GM19035 (cell line): ENCODE results near the gene NBPF3.

Source experiments
- ATAC-seq: cut with Tn5 transposase; IDR thresholded peaks from one replicate; pipeline ENCODE4 v1.9.1; 2021; ENCODE audit not compliant: unreplicated experiment

NBPF3 gene

DNA sequence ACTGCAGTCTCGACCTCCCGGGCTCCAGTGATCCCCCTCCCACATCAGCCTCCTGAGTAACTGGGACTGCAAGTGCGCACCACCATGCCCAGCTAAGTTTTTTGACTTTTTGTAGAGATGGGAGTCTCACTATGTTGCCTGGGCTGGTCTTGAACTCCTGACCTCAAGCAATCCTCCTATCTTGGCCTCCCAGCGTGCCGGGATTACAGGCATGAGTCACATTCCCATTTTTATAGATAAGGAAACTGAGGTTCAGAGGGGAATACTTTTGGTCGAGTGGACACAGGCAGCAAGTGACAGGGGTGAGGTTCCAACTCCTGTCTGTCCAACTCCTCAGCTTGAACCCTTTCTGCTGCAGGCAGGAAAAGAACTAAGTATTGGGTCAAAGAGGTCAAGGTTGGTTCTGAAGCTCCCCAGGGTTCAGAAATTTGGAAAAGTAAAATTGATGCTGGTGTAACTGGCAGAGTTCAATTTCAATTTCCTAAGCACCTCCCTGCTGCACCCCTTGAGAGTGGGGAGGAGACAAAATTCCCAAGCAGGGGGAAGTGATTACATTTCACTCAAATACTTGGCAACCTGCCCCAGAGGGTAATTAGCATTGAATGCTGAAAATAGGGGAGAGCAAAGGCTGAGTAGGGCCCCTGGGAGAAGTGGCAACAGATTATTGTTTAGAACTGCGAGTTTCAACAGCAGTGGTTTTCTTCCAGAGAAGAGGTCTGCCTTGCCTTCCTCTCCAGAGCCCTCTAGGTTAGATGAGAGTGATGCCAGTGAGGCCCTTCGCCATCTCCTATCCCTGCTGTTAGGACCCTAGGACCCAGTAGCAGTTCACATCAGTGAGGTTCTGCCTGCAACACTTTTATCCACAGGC lies 51.8 kb downstream of the NBPF3 start:
- ATAC-seq: no peak

DNA sequence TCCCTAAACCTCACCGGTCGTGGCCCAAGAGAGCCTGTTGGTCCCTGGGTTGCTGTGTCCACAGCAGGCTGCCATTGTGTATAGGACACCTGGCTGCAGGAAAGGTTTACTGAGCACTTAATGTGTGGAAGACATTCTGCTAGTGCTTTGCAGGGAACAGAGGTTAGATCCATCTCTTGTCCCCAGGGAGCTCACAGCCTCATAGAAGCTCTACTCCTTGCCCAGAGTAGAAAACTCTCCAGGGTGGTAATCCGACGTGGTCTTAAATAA lies 52.4 kb downstream of the NBPF3 start:
- ATAC-seq: no peak

DNA sequence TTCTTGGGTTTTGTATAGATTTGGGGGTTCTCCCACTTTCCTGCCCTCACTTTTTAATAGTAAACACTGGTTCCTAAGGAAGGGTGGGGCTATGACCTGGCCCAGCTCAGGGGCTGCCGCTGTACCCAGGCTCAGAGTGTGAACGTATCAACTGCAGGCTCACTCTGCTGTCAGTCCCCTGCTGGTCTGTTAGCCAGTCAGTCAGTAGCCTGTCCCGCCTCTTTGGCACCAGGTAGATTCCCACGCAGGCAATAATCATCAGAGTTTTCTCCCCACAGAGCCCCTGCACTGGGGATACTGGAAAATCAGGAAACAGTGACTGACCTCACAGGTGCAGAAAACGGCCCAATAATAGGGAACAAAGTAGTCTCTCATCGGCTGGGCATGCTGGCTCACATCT lies 54.3 kb downstream of the NBPF3 start:
- no peak for ATAC-seq

DNA sequence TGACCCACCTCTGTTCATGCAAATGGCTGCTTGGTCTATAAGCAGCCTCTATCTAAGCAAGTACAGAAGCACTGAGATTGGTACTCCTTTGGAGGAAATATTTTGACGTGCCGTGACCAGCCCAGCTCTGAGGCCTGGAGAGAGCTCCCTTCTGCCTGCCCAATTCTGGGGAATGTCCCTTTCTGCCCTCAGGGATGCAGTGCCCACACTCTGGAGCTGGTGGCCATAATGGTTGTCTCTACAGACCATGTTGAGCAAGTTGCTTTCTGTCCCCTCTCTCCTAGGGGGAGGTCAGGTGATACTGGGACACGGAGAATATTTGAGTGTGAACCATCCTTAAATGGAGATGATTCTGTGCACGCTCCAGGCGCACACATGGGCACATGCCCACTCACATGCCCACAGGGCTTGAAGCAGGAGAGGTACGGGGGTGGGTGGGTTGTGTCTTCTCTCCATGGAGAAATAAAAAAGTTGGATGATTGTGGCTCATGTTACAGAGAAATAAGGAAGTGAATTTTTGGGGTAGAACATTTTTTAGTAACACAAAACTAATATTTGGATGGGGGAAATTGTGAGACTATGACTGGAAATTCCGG lies 55.4 kb downstream of the NBPF3 start:
- ATAC-seq: no peak

DNA sequence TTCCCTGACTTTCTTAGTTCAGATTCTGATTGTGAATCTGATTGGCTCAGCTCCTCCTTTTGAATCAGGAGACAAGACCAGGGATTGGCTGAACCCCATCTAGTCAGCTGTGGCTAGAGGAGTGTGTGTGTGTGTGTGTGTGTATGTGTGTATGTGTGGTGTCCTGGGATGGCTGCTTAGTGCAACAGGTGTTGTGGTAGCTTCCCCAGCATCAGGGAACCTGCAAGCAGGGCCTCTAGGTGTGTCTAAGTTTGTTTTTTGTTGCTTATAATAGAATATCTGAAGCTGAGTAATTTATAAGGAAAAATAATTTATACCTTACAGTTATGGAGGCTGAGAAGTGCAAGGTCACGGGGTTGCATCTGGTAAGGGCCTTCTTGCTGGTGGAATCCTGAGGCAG lies 56.1 kb downstream of the NBPF3 start:
- no peak for ATAC-seq

DNA sequence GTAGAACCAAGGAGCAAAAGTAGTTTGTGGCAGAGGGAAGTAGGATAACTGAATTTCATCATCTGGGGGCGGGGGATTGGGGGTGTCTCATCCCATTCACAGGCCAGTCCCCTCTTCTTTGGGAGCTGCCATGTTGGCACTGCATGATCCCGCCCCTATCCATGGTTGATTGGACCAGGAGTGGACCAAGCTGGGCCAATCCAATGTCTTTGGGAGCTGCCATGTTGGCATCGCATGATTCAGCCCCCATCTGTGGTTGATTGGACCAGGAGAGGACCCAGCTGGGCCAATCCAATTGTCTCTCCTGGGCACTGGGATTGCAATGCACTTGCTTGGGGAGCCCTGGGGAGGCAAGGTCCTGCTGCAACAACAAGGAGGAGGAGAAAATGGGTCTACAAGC lies 56.9 kb downstream of the NBPF3 start:
- no peak for ATAC-seq

DNA sequence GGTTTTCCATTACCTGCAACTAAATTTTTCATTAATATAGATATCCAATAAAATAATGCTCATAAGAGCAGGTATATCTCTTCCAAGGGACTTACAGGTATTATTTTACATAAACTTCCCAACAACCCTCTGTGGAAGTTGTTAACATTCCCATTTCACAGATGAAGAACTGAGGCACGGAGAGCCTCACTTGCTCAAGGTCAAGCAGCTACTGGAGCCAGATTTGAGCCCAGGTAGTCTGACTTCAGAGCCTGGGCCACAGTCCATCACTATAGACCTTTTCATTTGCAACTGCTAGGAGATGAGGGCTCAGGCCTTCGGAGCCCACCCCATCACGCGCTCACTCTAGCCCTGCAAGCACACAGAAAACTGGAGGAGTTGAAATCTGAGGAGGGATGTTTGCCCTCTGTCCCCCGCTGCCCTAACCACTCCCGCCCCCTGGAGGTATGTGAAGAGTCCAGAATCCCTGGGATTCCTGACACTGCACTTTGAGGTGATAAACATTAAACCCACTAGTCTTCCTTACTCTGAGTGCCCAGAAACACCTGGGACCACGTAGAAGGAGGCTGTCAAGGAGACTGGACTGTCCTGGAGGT lies 57.6 kb downstream of the NBPF3 start:
- ATAC-seq: no peak

DNA sequence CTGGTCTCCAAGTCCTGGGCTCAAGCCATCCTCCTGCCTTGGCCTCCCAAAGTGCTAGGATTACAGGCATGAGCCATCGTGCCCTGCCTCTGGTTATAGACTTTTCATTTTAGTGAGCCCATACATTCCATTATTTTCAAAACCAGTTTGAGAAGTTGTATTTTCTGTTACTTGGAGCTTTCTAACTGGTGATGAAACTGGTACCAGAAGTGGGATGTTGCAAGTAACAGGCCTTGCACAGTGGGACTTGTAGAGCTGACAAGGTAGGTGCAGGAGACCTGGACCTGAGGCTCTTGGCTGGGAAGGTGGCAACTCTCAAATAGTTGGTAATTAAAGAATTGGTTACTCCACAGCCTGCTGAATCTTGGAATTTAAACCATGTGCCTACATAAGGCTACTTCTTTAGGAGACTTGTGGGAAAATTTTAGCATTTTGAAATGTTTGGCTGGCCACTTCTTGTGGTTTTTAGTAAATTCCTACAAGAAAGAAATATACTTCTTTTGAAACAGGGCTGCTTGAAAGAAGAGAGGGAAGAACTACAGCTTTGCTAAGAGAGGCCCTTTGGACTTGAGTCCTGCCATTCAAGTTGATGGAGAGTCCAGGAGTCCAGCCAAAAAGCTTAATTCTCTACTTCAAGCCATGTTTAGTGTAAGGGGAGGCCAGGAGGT lies 59.5 kb downstream of the NBPF3 start:
- no peak for ATAC-seq

DNA sequence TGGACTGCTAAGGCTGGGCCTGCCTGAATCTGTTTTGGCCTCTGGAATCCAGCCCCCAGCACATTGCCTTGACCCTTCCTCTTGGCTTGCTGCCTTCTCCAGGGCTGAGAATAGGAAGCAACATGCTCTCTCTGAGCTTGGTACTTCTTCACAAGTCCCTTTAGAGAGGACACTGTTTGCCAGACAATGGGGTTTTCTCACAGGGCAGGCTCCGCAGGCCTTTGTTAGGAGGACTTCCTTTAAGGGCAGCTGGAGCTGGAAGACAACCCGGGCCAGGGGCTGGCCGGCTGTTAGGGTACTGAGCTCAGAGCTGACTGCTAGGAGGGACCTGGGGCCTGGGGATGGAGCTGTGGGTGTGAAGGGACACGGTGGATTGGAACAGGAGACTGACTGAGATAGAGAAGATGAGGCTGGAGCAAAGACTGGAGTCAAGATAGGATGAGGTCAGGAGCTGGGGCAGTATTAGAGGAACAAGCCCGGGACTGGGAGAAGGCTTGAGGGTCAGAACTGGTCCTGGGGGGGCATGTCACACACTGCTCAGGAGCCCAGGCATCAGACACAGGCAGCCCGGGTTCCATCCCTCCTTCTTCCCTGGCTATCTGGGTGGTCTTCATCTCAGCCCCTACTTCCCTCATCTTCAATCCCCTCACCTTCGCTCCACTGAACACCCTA lies 63.9 kb downstream of the NBPF3 start:
- ATAC-seq: no peak

DNA sequence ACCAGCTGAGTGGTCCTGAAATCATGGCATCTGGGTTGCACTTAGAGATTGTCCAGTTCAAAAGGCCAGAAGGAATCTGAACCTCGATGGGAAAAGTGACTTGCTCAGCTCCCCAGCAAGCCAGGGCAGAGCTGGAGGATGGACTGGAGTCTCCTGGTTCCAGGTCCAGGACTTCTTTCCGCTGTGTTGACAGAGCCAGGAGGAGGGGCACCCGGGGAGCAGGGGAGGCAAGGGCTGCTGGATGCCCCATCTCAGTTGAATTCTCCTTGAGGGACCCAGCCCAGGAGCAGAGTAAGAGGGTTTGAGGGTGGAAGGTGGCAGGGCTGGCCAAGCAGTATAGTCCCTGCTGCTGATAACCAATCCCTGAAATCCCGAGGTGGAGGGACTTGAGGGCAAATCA lies 66.9 kb downstream of the NBPF3 start:
- ATAC-seq: no peak

DNA sequence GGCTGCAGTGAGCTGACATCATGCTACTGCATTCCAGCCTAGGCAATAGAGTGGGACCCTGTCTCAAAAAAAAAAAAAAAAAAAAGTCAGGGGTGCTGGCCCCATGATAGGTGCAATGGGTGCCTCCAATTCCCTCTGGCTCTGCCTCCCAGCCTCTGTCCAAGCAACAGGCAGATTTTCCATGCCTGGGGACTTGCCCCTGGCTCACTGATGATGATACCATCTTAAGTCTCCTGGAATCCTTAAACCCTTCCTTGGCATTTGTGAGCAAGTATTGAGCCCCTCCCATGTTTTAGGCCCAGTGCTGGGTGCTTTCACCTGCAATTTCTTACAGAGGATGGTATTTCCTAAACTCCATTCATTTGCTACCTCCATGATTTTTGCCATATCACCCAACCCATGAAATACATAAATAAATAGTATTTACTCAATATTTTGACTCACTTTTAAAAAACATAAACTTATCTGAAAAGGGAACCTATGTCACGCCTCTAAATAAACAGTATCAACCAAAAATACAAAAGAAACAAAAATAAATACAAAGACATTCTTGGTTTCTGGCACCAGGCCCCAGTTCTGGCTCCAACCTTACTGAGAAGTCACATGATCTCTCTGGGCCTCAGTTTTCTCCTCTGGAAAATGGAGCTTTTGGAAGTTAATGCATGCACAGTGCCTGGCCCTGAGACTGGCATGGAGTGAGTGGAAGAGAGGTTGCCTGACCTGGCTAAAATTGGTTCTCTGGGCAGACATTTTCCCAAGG lies 67.8 kb downstream of the NBPF3 start:
- ATAC-seq: no peak

DNA sequence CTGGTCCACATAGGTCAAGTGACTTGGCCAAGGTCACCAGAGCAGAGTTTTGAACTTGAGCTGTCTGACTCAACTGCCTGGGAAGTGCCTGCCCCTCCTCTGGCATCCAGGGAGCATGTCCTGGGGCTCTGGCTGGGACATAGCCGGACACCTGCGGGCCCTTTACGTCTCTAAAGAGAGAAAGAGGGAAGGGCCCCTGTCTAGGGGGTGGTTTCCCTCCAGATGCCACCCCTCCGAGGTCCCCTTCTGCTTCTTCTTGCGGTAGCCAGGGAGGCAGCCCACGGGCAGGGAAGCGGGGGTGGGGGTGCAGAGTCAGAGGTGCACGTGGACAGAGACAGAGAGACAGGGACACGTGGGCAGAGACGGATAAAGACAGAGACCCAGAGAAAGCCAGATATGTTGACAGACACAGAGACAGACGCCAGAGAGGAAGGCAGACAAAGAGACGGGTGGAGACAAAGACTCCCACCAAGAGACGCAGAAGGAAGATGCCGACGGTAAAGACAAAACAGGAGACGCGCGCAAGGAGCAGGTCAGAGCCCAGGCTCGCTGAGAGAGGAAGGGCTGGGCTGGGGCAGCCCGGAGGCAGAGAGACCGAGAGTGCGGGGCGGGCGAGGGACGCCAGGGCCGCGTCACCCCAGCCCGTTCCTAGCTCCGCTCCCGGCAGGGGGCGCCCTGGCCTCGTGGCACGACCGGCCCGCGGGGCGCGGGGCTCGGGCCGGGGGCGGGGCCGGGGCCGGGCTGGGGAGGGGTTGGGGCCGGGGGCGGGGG lies 68.8 kb downstream of the NBPF3 start:
- no peak for ATAC-seq

DNA sequence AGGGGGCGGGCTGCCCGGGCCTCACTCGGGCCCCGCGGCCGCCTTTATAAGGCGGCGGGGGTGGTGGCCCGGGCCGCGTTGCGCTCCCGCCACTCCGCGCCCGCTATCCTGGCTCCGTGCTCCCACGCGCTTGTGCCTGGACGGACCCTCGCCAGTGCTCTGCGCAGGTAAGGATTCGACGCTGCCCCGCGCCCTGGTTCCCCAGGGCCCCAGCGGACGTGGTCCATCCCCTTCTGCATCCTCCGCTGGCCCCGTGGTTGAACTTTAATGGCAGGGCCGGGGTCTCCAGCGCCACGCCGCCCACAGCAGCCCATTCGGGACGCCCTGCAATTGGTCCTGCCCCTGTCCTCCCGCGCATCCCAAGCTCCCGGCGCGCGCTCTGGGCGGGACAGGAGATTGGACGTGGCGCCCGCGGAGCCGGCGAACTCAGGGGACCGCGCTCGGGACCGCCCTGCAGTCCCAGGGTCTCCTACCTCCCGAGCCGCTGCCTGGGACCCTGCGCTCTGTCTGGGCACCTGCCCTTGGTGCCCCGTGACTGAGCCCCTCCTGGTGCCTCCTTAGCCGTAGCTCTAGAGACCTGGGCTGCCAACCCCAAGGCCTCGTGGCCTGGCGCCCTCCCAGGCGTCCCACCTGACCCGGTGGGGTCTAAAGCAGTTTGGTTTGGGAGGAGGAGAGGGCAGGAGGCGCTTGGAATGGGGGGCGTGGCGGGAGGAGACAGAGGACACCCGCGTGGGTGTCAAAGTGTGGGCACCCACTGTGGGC lies 69.6 kb downstream of the NBPF3 start, which contains the start of gene ALPL:
Gene ALPL (plus strand): TSS at position 73 of the 762 bp plus-strand sequence. CDS start 44,659 bp downstream, outside the sequence.
- no peak for ATAC-seq

DNA sequence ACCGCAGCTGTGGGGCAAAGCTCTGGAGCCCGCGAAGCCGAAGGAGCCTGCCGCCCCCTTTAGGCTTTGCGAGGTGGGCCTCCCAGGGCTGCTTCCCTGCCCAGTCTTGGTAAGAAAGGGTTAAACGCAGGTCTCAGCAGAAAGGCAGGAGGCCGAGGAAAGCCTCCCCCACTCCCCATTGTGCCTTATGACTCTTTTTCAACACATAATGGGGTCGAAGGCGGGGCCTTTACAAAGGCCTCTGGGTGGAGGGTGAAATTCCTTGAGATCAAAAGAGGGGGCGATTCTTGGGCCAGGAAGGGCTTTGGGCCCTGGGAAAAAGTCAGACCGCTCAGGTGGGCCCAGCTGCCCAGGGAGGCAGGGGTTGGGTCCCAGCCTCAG lies 70.2 kb downstream of the NBPF3 start:
- ATAC-seq: no peak

DNA sequence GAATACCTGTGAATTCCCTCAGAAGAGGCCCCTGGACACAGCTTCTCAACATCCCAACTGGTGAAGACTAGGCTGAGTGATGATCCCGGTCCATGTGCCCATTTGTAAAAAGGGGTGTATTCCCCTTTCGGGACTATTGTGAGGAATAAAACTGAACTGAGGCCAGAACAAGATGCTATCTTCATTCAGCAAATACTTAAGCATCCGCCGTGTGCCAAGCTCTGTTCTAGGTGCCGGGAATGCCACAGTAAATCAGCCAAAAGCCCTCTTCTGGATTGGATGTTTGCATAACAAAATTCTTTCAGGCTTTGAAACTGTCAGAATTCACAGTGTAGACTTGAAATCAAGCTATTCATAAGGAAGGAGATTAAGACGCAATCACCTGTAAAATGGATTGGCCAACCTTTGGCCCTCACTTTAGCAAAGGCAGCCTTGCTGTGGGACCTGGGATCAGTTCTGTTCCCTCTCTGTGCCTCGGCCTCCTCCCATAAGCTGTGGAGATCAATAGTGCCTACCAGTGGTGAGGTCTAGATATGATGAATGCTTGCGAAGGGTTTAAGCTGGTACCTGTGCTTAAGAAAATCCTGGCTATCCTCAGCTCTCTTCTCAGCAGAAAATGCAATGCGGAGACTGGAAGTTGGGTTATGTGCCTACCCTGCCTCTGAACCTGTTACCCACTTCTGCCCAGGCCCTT lies 71.1 kb downstream of the NBPF3 start:
- no peak for ATAC-seq

DNA sequence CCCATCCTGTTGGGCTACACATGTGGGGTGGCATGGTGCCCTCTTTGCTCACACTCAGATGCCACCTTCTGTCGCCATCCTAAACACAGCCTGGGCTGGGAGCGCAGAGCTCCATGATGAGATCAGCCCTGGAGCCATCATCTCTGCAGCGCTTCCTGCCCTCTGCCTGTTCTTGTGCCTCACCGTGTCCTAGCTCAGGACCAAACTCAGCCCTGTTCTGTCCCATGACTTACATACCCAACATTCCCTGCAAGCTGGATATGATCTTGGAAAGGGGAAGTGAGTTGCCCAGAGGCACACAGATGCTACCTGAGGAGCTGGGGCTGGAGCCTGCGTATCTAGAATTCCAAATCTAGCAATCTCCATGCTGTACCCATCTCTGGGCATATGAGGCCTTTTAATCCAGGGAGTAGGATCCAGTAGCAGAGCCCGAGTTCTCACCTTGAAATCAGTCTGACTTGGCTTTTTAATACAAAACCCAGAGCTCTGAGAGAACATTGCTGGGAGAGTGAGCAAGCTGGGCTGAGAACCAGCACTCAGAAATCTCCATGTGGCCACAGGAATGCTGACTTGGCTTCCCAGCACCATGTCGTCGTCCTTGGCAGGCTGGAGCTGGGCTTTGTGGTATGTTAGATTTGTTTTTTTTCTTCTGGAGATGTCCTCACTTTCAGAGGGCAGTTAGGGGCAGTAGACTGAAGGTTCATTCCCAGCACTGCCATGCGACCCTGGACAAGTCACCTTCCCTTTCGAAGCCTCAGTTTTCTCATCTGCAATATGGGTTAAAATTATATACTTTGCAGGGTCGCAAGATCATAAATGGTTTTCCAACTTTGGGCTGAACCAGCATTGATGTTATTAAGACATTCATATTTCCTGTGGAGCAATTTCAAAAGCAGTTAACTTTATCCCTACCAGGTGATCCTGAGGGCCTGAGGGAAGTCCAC lies 71.9 kb downstream of the NBPF3 start:
- ATAC-seq: no peak

DNA sequence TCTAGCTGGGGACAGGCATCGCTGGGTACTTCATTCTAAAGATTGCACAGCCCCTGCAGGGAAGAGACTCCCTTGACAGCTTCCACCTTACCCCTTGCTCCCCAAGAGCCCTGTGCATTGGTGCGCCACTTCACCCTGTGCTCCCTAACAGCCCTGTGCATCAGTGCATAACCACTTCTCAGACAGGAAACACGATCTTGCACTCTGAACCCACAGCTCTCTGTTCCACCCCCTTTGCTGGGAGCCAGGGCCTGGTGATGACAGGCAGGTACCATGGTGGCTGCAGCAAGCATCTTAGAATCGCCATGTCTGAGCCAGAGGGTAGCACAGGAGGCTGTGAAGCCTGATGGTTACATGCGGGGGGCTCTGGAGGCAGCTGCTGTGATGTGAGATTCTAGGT lies 74.3 kb downstream of the NBPF3 start:
- ATAC-seq: no peak
